Breast epithelium (tissue), 4 donors: ENCODE data around the gene UNC13B. TPM values are rescaled to one million over a fixed set of nuclear protein-coding genes. Genes with fewer than 3 reads are reported as not detected.

Experiments
- DNase-seq, 2 donors: peaks; one replicate each; pipeline ENCODE4 v3.0.0-alpha.2; 2019; ENCODE audit warnings: low spot score in 2 of 2
- H3K27ac ChIP-seq, 2 donors: fragments of 200-600 bp; sonication (generic) in 1 of 2; one replicate each; pipeline ENCODE4 v1.5.1; 2016 to 2019; ENCODE audit warnings: mild to moderate bottlenecking in 1 of 2
- H3K27me3 ChIP-seq, 2 donors: fragments of 200-600 bp; sonication (generic) in 1 of 2; one replicate each; pipeline versions ENCODE4 v1.5.1 to v1.6.0; 2017 to 2019; ENCODE audit warnings: control low read depth in 1 of 2, mild to moderate bottlenecking in 1 of 2
- H3K36me3 ChIP-seq: fragments of 200-600 bp; one replicate; pipeline ENCODE4 v1.5.1; 2019
- H3K4me1 ChIP-seq, 2 donors: fragments of 200-600 bp; sonication (generic); one replicate each; pipeline ENCODE4 v1.5.1; 2016 to 2019; ENCODE audit warnings: control low read depth in 1 of 2
- H3K4me3 ChIP-seq, 3 donors: fragments of 200-600 bp; sonication (generic); 1 replicate in 2 of 3; 2 replicates in 1 of 3; pipeline ENCODE4 v1.5.1; 2016 to 2019; ENCODE audit warnings: mild to moderate bottlenecking in 3 of 3, moderate library complexity in 2 of 3
- H3K9me3 ChIP-seq, 2 donors: fragments of 200-600 bp; sonication (generic) in 1 of 2; one replicate each; pipeline ENCODE4 v1.5.1; 2016 to 2019; ENCODE audit warnings: control low read depth in 1 of 2
- POLR2A ChIP-seq: fragments of 450-650 bp; IDR thresholded peaks from one replicate; pipeline ENCODE4 v1.6.1; 2016; ENCODE audit warnings: antibody characterized with exemption, mild to moderate bottlenecking, moderate library complexity
- POLR2AphosphoS5 ChIP-seq, 3 donors: sonication (generic); formaldehyde crosslinking; IDR thresholded peaks; one replicate each; pipeline ENCODE4 v1.6.1; 2017; ENCODE audit warnings: antibody characterized with exemption in 3 of 3
- intact Hi-C: fragments of 100-400 bp; cut with DNase I; formaldehyde crosslinking; loops from one replicate; pipeline ENCODE4 v1.15.1; 2023; ENCODE audit warnings: low total_unique reads
- total RNA-seq, 3 donors: library from RNA; depleted of rRNA; stranded (reverse); fragments of >200 nt; gene quantifications; one replicate each; pipeline ENCODE4 v1.1.0, GENCODE V29; 2016
- TF ChIP-seq, protein P1 (sequence below), 3 donors: fragments of 450-650 bp; IDR thresholded peaks; one replicate each; pipeline ENCODE4 v1.5.1; 2016 to 2017; ENCODE audit warnings: antibody characterized with exemption in 3 of 3, mild to moderate bottlenecking in 3 of 3, moderate library complexity in 3 of 3

The UNC13B gene
- 10 to 100 TPM; 19.3 to 36.6 (median 27.2) TPM for total RNA-seq

DNA sequence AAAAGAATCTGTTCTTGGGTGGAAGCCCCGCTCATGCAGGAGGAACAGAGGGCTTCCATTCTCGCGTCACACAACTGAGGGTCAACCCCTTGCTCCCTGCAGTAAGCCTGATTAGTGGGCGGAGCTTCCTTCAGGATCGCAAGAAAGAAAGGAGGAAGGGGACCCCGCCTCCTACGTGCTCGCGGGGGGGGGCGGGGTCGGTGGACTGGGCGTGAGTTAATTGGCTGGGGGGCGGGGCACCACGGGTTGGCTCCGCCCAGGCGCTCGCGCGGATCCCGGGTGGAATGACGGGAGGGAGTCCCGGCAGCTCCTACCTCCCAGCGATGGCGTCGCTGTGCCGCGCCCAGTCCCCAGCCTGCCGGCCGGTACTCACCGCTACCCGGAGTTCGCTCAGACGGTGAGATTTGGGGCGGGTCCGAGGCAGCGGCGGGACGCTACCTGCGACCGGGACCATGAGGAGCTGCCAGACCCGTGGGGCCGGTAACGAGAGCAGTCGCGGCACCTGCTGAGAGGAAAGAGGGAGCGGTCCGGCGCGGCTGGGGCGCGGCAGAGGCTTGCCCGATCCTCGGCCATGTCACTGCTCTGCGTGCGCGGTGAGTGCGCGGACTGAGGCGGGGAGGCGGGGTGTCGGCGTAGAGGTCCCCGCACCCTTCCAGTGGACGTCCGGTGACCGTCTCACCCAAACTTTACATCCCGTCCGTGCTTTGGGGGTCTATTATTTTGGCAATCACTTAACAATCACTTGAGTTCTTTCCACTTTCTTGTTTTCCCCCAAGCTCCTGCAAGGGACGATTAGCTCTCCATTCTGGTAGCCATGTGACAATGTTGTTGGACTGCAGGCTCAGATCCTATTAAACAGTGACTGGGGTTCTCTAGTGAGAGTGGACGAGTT is at the start of gene UNC13B:
UNC13B (plus strand) TSS at position 297 of the 892 bp plus-strand sequence; CDS start at position 572, 275 bp downstream.
- H3K4me3 ChIP-seq: peak within 1 kb of the TSS; percentile 76 to 93 (median 80)
- H3K36me3 ChIP-seq: no peaks in the 10 kb centered on the region
- no peaks in the 10 kb centered on the region for H3K9me3 ChIP-seq
- intact Hi-C loops: no loop called here
- TF ChIP-seq POLR2A: no peak
- TF ChIP-seq, protein P1, sequence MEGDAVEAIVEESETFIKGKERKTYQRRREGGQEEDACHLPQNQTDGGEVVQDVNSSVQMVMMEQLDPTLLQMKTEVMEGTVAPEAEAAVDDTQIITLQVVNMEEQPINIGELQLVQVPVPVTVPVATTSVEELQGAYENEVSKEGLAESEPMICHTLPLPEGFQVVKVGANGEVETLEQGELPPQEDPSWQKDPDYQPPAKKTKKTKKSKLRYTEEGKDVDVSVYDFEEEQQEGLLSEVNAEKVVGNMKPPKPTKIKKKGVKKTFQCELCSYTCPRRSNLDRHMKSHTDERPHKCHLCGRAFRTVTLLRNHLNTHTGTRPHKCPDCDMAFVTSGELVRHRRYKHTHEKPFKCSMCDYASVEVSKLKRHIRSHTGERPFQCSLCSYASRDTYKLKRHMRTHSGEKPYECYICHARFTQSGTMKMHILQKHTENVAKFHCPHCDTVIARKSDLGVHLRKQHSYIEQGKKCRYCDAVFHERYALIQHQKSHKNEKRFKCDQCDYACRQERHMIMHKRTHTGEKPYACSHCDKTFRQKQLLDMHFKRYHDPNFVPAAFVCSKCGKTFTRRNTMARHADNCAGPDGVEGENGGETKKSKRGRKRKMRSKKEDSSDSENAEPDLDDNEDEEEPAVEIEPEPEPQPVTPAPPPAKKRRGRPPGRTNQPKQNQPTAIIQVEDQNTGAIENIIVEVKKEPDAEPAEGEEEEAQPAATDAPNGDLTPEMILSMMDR (IDR thresholded peaks at IDR 0.05): no peak
- TF ChIP-seq POLR2AphosphoS5 (IDR thresholded peaks at IDR 0.05): peak in 2 of 3 donors; percentile 75 to 79
- no peaks in the 10 kb centered on the region for H3K27me3 ChIP-seq
- H3K4me1 ChIP-seq: peaks cover 0 to 3% of the 10 kb centered on the region in 2 donors
- DNase-seq: peak; percentile 91 to 95
- H3K27ac ChIP-seq: peak within 1 kb of the TSS; percentile 94 to 97

GRCh38 chr9:35112257-35113020 is 49.4 kb upstream of the UNC13B start:
- H3K4me1 ChIP-seq: peaks cover 0 to 25% of the 10 kb centered on the region in 2 donors
- H3K9me3 ChIP-seq: no peaks in the 10 kb centered on the region
- H3K4me3 ChIP-seq: peak overlapping the region in 2 of 3 donors; percentile 76 to 83
- intact Hi-C loops: no loop called here
- no peak for TF ChIP-seq POLR2AphosphoS5 (IDR thresholded peaks at IDR 0.05)
- TF ChIP-seq, protein P1 (IDR thresholded peaks at IDR 0.05): no peak
- no peak for TF ChIP-seq POLR2A
- H3K27me3 ChIP-seq: no peaks in the 10 kb centered on the region
- peak overlapping the region; percentile 85 to 87 for H3K27ac ChIP-seq
- no peak for DNase-seq
- H3K36me3 ChIP-seq: no peaks in the 10 kb centered on the region

DNA sequence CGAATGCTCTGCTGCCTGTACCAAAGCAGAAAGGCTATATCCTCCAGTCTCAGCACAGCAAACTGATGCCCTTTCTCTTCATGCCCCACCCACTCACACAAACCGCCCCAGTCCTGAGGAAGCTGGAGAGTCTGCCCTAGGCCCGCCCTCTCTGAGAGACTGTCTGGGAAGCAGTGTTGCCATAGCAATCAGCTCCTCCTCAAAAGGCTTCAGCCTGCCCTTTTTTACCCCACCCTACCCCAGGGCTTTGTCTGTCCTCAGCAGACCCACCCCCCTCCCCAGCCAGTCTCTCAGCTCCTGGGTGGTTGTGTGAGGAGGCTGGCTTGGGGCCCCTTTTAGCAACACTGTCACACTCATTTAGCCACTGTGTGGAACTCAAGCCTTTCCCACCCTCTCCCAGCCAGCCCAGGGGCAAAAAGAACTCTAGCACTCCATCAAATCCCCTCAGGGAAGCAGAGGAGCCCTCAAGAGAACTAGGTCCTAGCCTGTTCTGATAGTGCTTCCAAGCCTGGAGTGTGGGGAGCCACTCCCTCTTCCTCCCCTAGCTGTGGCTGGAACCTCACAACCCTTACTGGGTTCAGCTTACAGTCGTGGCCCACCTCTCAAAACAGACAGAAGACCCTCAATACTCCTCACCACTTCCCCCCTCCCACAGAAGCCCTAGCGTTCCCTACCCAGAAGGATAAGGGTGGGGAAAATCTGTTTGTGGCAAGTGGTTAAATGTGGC is 47.5 kb upstream of the UNC13B start:
- intact Hi-C loops: no loop called here
- Histone ChIP-seq H3K9me3 (no peaks in the 10 kb centered on the region), H3K27ac (peak overlapping the region; percentile 88 to 92), H3K4me3 (peak overlapping the region; percentile 60 to 76 (median 60)), H3K27me3 (no peaks in the 10 kb centered on the region), H3K4me1 (peaks cover 0 to 25% of the 10 kb centered on the region in 2 donors), H3K36me3 (no peaks in the 10 kb centered on the region)
- peak in 1 of 2 donors; percentile 67 for DNase-seq
- TF ChIP-seq POLR2AphosphoS5 (IDR thresholded peaks at IDR 0.05) (no peak), POLR2A (no peak)
- TF ChIP-seq, protein P1 (IDR thresholded peaks at IDR 0.05): no peak

GRCh38 chr9:35114840-35115628 is 46.8 kb upstream of the UNC13B start:
- H3K9me3 ChIP-seq: no peaks in the 10 kb centered on the region
- TF ChIP-seq POLR2A (no peak), POLR2AphosphoS5 (IDR thresholded peaks at IDR 0.05) (no peak)
- TF ChIP-seq, protein P1 (IDR thresholded peaks at IDR 0.05): no peak
- peak overlapping the region; percentile 60 to 76 (median 60) for H3K4me3 ChIP-seq
- H3K36me3 ChIP-seq: no peaks in the 10 kb centered on the region
- H3K4me1 ChIP-seq: peaks cover 0 to 25% of the 10 kb centered on the region in 2 donors
- intact Hi-C loops: no loop called here
- peak overlapping the region; percentile 88 to 92 for H3K27ac ChIP-seq
- peak in 1 of 2 donors; percentile 44 for DNase-seq
- H3K27me3 ChIP-seq: no peaks in the 10 kb centered on the region
